H1 (cell line): ENCODE results near the gene SP1. TPM values are rescaled to one million over a fixed set of nuclear protein-coding genes. Genes with fewer than 3 reads are reported as not detected.

Experiments
- EGR1 ChIP-seq: IDR thresholded peaks from 2 replicates; pipeline ENCODE4 v1.6.1; 2011; ENCODE audit warnings: low read depth, low read length, borderline replicate concordance
- polyA plus RNA-seq, 7 experiments: library from polyadenylated mRNA; depleted of rRNA in 3 of 7; stranded (reverse) in 5 of 7; unstranded in 2 of 7; fragments of >200 nt in 5 of 7; fragments of 200-250 nt in 2 of 7; gene quantifications; 1 replicate in 5 of 7; 2 replicates in 1 of 7; 4 replicates in 1 of 7; pipeline versions ENCODE4 v1.2.1 to v1.2.3, GENCODE V29; 2011 to 2013; ENCODE audit warnings: missing spikeins in 2 of 7, mixed read lengths in 2 of 7
- total RNA-seq: library from RNA; stranded (reverse); fragmentation: NEBNext Ultra II Directional; extraction: Animal tissue kit (Norgen Biotek cat#: 25700); gene quantifications from 2 replicates; pipeline ENCODE4 v1.2.1, GENCODE V29; 2021
- TF ChIP-seq, protein P1 (sequence below): IDR thresholded peaks from 2 replicates; pipeline ENCODE4 v1.6.1; 2011; ENCODE audit warnings: low read depth, mild to moderate bottlenecking, low read length; ENCODE audit not compliant: insufficient read depth

SP1 gene
- total and polyA plus RNA-seq, 2 of the 8 experiments (the other 6 are each of a cell fraction or from before 2014, with no cell fraction given): 50.7 to 75.2 TPM

- TF ChIP-seq, protein P1, sequence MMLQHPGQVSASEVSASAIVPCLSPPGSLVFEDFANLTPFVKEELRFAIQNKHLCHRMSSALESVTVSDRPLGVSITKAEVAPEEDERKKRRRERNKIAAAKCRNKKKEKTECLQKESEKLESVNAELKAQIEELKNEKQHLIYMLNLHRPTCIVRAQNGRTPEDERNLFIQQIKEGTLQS: no peak
- no peak for TF ChIP-seq EGR1
Observed at GRCh38 chr12:53456654-53457366, 76.8 kb downstream of the SP1 start (continued).
